ENCODE results near the gene MYL6B.

- no peak for TF ChIP-seq POLR2A (IDR thresholded peaks at IDR 0.05; ENCODE audit: extremely low read depth, insufficient read length)
- TF ChIP-seq CTCF (IDR thresholded peaks at IDR 0.05; ENCODE audit: low read depth, low read length) = no peak
- TF ChIP-seq MYC (IDR thresholded peaks at IDR 0.05; ENCODE audit: low read depth, low read length) = no peak
Measured at GRCh38 chr12:56160193-56160763, 7.9 kb downstream of the MYL6B start.

All from NB4 (cell line).